ENCODE measurements around the gene PTCH2. TPM values are rescaled to one million over a fixed set of nuclear protein-coding genes. Genes with fewer than 3 reads are reported as not detected.

The PTCH2 gene
- total and polyA plus RNA-seq, 2 of the 13 experiments (the other 11 are each of a cell fraction or from before 2014, with no cell fraction given): 0.60 to 1.5 TPM

GRCh38 chr1:44857446-44857845 lies 14.4 kb upstream of the PTCH2 start:
- 96% methylated on average over 7 of the region's 7 CpGs for WGBS (ENCODE audit: low lambda C conversion rate)
- no TSS peak for BruUV-seq (replicated peaks)
- DNase-seq (ENCODE audit: low spot score) (no peak), FAIRE-seq (no peak), ATAC-seq (no peak)
- H3K9me3 ChIP-seq (ENCODE audit: low read length): no peaks in the 10 kb centered on the region
- intact Hi-C loops (cut with micrococcal nuclease; ENCODE audit: unreplicated experiment) (no loop called here), in situ Hi-C loops (cut with HindIII; ENCODE audit: extremely low pct_ligation_motif_present, low pct_unique_long_range_greater_than_20kb) (no loop called here)
- H2AFZ ChIP-seq (ENCODE audit: low read length): no peak overlapping the region
- no peaks in the 10 kb centered on the region for H3K27me3 ChIP-seq (ENCODE audit: control insufficient read depth in 1 of 2, insufficient read depth in 2 of 2, low read length in 2 of 2)
- H3K79me2 ChIP-seq (ENCODE audit: insufficient read depth, low read length): no peaks in the 10 kb centered on the region
- TF ChIP-seq ZNF354B (CRISPR knock-in tag; IDR thresholded peaks at IDR 0.05) (no peak), KDM5B (CRISPR knock-in tag; IDR thresholded peaks at IDR 0.05; ENCODE audit: borderline replicate concordance) (no peak), PRMT3 (CRISPR knock-in tag; IDR thresholded peaks at IDR 0.05; ENCODE audit: borderline replicate concordance, low read depth) (no peak), DMTF1 (CRISPR knock-in tag; IDR thresholded peaks at IDR 0.05) (no peak), AKNA (CRISPR knock-in tag; IDR thresholded peaks at IDR 0.05; ENCODE audit: borderline replicate concordance) (no peak), ZNF776 (CRISPR knock-in tag; IDR thresholded peaks at IDR 0.05) (no peak), ZNF816 (CRISPR knock-in tag; IDR thresholded peaks at IDR 0.05; ENCODE audit: borderline replicate concordance) (no peak), ZFP82 (CRISPR knock-in tag; IDR thresholded peaks at IDR 0.05; ENCODE audit: borderline replicate concordance) (no peak)
- TF ChIP-seq, protein P1, sequence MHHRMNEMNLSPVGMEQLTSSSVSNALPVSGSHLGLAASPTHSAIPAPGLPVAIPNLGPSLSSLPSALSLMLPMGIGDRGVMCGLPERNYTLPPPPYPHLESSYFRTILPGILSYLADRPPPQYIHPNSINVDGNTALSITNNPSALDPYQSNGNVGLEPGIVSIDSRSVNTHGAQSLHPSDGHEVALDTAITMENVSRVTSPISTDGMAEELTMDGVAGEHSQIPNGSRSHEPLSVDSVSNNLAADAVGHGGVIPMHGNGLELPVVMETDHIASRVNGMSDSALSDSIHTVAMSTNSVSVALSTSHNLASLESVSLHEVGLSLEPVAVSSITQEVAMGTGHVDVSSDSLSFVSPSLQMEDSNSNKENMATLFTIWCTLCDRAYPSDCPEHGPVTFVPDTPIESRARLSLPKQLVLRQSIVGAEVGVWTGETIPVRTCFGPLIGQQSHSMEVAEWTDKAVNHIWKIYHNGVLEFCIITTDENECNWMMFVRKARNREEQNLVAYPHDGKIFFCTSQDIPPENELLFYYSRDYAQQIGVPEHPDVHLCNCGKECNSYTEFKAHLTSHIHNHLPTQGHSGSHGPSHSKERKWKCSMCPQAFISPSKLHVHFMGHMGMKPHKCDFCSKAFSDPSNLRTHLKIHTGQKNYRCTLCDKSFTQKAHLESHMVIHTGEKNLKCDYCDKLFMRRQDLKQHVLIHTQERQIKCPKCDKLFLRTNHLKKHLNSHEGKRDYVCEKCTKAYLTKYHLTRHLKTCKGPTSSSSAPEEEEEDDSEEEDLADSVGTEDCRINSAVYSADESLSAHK (CRISPR knock-in tag; IDR thresholded peaks at IDR 0.05; ENCODE audit: borderline replicate concordance): no peak
- TF ChIP-seq, protein P2, sequence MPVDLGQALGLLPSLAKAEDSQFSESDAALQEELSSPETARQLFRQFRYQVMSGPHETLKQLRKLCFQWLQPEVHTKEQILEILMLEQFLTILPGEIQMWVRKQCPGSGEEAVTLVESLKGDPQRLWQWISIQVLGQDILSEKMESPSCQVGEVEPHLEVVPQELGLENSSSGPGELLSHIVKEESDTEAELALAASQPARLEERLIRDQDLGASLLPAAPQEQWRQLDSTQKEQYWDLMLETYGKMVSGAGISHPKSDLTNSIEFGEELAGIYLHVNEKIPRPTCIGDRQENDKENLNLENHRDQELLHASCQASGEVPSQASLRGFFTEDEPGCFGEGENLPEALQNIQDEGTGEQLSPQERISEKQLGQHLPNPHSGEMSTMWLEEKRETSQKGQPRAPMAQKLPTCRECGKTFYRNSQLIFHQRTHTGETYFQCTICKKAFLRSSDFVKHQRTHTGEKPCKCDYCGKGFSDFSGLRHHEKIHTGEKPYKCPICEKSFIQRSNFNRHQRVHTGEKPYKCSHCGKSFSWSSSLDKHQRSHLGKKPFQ (CRISPR knock-in tag; IDR thresholded peaks at IDR 0.05; ENCODE audit: insufficient replicate concordance): no peak
- ChIA-PET POLR2A (no interaction called here), CTCF (ENCODE audit: low intra/inter-chr PET ratio, low total read pairs) (no interaction called here)
- H3K4me1 ChIP-seq (ENCODE audit: insufficient read depth, low read length): 0 out of 2 replicates have a peak, but pooled peaks cover 7% of the 10 kb centered on the region
- no peak overlapping the region for H3K9ac ChIP-seq (ENCODE audit: insufficient read depth, low read depth, low read length)
- H4K20me1 ChIP-seq (ENCODE audit: insufficient read depth, low read length): no peaks in the 10 kb centered on the region
- H3K36me3 ChIP-seq (replicated peaks in 1 of 2; ENCODE audit: control insufficient read depth in 1 of 2, insufficient read depth in 2 of 2, low read length in 2 of 2): no peaks in the 10 kb centered on the region; a peak in 1 of 5 replicates
- no peak overlapping the region for H3K4me2 ChIP-seq (ENCODE audit: low read depth, low read length)
- H3K27ac ChIP-seq (ENCODE audit: extremely low read length, insufficient read depth, low read length): no peak overlapping the region
- no peak overlapping the region for H3K4me3 ChIP-seq (replicated peaks in 1 of 3; ENCODE audit: insufficient read depth in 1 of 3, low read depth in 2 of 3, low read length in 3 of 3)

All from HepG2 (cell line).